Activated T-helper 9 cell treated with anti-CD3 and anti-CD28 coated beads, Interleukin-2, amount 50 U/mL, for 16 hours (primary cell): ENCODE results near the gene PALB2.

ENCODE experiments used
- DNase-seq: peaks from one replicate; pipeline ENCODE4 v3.0.0-alpha.2; 2020; ENCODE audit warnings: low read depth

The PALB2 gene

DNA sequence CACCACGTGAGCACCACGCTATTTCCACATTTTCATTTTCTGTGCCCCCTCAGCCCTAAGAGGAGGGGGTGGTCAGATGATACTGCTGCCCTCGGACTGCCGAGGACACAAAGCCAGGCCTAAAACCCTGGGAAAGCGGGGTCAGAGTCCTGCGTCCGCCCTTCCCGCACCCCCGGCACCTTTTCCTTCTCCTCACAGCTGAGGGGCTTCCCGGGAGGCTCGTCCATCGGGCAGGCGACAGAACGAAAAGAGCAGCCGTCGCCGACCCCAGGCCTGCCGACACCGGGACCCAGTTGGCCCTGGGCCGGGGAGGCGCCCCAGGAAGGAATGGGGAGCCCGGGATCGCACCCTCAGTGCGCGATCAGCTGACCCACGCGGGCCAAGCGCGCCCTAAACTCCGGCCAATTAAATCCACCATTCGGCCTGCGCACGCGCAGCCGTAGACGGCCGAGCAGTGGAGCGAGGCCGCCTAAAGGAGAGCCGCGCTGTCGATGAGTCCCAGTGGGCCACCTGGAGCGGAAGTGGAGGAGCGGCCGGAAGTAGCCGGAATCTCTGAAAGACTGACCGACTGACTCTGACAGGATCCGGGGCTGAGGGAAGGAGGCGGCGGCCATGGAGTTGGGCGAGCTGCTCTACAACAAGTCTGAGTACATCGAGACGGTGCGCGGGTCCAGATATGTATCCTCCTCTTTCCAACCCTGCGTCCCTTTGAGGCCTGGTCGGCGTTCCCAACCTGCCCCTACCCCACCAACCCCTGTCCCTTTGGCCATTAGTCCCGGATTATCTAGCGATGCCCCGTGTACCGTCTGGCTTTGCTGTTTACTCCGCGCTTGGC lies at the start of gene PALB2, which contains the start of gene DCTN5:
Gene PALB2, minus strand, starts transcription at position 380 of the 835 bp plus-strand sequence. Its CDS starts 153 bp downstream, at position 227.
Gene DCTN5, plus strand, starts transcription at position 536 of the 835 bp plus-strand sequence. Its CDS starts 77 bp downstream, at position 613.
- peak; percentile 80 for DNase-seq

DNA sequence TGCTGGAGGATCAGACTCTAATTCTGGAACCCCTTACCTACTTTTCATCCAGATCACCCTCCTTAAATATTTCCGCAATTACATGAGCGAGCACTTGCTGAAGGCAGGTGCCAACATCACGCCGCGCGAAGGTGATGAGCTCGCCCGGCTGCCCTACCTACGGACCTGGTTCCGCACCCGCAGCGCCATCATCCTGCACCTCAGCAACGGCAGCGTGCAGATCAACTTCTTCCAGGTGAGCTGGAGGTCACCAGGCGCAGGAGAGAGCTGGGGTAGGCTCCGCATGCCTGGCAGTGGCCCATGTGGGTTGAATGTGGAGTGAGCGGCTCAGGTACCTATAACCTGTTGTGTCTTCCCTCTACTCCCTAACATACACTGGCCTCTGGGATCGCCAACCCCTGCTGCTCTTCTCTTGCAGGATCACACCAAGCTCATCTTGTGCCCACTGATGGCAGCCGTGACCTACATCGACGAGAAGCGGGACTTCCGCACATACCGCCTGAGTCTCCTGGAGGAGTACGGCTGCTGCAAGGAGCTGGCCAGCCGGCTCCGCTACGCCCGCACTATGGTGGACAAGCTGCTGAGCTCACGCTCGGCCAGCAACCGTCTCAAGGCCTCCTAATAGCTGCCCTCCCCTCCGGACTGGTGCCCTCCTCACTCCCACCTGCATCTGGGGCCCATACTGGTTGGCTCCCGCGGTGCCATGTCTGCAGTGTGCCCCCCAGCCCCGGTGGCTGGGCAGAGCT lies 48.5 kb upstream of the PALB2 start:
- no peak for DNase-seq

DNA sequence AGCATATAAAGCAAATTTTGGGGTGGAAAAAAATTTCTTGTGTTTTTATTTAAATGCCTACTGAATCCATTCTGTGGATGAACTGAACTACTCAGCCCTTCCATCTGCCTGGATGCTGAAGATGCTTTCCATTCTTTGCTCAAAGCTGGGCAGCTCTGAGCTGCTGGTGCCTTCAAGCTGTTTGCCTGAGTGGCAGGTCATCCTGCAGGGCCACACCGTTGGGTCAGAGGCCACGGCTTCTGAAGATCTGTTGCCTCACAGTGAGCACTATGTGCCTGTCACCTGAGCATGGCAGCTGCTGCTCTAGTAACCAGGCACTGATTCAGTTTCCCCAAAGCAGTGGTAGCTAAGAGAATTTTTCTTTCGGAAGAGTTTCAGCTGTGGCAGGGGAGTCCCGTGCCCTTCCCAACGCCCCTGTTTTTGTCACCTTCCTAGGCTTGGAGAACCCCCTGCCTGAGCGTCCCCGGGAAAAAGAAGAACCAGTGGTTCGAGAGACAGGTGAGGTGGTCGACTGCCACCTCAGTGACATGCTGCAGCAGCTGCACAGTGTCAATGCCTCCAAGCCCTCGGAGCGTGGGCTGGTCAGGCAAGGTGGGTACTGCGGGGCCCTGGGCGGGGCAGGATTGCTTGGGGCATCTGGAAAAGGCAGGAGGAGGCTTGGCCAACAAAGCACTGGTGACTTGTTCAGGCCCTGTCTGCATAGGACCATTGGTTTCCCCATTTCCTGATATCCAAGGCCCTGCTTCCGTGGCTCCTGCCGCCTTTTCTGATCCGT lies 46.1 kb upstream of the PALB2 start:
- DNase-seq = no peak

DNA sequence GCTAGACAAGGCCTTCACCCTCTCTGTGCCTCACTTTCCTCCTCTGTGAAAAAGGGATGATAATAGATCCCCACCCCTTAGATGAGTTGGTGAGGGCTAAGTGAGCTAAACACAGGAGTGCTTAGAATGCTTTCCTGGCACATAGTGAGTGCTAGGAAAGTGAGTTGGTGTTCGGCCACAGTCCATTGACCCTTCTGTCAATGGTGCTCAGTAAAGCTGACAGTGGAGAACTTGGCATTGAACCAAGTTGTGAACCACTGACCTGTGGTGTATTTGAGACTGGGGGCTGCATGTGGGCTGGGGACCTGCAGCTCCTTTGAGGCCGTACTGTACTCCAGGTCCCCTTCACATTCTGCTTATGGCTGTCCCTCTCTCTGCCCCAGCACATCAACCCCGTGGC lies 42.4 kb upstream of the PALB2 start:
- DNase-seq = no peak

DNA sequence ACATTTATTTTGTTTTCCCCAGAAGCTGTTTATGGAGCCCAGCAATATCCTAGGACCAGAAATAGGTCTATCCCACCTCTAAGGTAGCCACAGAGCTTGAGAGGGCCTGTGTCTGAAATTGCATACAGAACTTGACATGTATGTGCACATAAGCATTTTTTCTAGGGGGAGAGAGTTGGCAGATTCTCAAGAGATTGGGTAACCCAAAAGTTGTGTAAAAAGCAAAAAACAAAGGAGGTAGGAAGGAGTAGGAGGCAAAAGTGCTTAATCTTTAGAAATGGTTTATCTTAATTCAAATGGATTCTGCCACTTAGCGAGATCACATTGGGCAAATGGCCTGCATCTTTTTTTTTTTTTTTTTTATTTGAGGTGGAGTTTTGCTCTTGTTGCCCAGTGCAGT lies 41.1 kb upstream of the PALB2 start:
- DNase-seq = no peak

DNA sequence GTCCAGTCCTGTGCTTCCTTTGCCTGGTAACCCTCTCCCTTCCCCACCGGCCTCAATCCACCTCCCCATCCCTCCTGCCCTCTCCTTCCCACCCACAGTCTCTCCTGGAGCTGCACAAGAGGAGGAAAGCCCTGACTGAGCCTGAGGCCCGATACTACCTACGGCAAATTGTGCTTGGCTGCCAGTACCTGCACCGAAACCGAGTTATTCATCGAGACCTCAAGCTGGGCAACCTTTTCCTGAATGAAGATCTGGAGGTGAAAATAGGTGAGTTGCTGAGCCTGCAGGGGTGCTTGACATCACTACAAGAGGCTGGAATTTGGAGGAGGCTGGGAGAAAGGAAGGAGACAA lies 38.9 kb upstream of the PALB2 start:
- no peak for DNase-seq

DNA sequence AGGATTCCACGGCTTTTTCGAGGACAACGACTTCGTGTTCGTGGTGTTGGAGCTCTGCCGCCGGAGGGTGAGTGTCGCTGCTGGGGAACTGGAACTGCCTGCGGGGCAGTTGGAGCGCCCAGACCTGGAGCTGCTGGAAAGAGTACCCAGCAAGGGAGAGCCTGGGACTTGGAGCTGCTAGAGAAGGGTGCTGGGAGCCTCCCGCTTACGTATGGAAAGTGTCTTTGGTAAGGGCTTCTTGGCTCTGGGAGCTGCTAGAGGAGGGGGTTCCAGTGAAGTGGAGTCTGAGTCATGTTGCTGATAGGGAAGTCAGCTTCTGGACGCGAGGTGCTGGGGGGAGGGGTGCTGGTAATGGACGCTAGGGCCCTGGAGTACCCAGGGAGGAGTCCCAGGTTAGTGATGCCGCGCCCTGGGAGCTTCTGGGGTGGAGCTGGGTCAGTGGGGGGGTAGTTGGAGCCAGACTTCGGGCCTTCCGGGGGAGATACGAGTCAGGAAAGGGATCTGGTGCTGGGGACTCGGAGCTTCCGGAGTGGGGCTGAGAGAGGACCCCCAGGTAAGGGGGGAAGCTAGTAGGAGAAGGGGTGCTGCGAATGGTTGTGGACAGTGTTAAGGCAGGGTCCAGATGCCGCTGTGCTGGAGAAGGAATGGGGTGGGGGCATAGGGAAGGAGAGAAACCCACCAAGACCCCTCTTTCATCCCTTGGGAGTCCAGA lies 38.3 kb upstream of the PALB2 start:
- no peak for DNase-seq

DNA sequence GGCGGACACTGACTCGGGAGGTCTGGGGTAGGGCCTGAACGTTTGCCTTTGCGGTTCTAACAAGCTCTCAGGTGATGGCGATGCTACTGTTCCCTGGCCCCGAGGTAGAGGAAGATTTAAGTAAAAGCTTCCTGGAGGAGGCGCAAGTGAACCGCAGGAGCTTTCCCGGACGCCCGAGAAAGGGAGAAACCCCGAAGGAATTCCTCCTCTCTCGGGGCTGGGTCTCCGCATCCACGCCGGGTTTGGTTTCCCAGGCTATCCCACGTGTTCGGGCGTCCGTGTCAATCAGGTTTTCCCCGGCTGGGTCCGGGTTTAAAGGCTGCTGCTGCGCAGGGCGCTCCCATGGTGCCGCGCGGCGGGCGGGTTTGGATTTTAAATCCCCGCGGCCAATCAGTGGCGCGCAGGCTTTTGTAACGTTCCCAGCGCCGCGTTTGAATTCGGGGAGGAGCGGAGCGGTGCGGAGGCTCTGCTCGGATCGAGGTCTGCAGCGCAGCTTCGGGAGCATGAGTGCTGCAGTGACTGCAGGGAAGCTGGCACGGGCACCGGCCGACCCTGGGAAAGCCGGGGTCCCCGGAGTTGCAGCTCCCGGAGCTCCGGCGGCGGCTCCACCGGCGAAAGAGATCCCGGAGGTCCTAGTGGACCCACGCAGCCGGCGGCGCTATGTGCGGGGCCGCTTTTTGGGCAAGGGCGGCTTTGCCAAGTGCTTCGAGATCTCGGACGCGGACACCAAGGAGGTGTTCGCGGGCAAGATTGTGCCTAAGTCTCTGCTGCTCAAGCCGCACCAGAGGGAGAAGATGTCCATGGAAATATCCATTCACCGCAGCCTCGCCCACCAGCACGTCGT lies 37.5 kb upstream of the PALB2 start, which contains the start of gene PLK1:
Gene PLK1, plus strand, starts transcription at position 460 of the 844 bp plus-strand sequence. Its CDS starts 44 bp downstream, at position 504.
- DNase-seq = peak; percentile 53

DNA sequence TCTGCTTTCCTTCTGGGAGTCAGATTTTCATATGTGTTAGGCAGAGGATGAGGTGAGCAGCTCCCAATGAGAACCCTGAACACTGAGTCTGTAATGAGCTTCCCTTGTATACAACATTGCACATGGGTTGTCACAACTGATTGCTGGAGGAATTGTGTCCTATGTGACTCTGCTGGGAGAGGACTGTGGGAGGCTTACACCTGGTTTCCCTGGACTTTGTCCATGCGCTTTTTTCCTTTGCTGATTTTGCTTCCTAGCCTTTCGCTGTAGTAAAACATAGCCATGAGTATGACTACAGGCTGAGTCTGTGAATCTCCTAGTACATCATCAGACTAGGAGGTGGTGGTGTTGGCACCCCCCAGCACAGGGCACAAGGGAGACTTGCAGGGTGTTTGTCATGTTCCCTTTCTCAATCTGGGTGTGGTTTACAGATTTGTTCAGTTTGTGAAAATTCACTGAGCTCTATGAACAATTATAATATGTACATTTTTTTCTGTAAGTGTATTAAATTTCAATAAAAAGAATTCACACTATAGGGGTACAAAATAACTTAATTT lies 35.9 kb upstream of the PALB2 start:
- DNase-seq = no peak

DNA sequence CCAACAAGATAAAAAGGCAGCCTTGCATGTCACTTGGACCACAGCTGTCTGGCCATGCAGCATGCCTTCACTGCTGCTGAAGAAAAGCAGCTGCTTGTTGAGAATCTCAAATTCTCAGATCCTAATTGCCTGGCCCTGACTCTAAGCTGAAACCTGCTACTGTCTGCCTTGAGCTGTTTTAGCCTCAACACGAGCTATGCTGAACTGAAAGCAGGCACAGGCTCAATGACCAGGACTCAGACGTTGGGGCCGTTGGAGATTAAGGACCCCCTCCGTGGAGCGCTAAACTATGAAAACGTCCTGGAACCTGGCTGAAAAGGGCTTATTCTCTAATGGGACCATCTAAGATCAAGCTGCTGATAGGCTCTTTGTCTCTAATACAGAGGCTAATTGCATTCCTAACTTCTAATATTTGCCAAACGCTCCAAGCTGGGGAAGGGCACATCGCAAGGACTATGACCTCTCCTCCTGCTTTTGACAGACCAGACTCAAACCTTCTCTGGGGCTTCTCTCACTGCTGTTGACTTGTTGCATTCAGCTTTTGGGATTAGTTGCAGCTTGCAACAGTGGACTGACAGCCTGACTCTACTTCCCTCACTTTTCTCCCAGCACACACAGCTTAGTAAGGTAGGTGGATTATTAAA lies 33.0 kb upstream of the PALB2 start:
- DNase-seq = no peak

DNA sequence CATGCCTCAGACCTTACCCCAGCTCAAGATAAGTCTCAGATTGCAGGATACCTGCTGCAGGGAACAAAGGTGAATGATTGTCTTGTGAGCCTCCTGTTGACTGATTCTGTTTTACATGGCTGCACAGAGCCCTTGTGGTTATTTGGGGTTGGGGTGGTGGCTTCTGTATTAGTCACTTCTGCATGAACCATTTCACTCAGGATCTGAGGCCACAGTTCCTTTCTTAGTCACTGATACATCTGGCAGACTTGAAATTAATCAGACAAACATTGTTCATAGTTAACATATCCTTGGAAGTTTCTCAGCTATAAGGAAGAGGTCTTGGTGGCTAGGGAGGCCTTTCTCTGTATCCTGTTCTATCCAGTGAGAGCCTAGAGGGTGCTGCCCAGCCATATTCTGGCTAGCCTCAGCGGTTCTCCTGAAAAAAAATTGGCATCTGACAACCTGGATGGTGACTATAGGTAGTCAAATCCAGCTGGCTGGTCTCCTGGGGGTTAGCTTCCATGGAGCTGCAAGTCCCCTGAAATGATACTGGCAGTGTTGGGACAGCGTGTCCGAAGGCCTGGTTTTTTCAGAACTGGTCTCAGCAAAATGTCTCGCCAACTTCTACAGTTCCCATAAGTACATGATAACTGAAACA lies 29.1 kb upstream of the PALB2 start:
- no peak for DNase-seq

DNA sequence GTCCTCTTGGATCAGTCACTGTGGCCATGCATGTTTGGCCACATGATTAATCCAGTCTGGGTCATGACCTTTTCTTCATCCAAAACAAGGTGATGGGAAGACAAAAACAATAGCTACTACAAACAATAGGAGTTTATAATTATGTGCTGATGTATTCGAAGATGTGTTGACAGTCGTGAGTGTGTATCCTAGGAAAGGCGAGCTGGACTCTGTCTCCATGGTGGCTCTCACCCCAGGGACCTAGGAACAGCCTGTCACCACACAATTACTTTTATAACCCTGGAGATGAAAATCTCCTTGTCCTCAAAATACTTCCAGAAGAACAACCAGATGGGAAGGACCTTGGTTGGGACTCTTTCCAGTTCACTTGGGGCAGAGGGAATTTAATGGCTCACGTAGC lies 27.8 kb upstream of the PALB2 start:
- DNase-seq = no peak

DNA sequence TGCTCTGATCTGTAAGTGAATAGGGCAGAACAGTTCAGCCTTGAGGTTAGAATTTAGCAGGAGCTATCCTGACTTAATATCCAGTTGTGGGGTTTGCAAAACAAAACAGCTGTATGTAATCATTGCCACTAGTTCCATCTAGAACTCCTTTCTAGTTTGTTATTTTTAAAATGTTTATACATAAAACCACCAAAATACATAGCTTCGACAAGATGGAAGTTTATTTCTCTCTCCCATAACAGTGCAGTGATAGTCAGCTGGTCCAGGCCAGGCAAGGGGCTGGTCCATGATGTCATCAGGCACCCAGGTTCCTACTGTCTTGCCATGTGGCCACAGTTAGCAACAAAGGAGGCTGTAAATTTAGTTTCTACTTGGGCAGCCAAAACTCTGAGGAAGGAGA lies 27.1 kb upstream of the PALB2 start:
- DNase-seq = no peak

DNA sequence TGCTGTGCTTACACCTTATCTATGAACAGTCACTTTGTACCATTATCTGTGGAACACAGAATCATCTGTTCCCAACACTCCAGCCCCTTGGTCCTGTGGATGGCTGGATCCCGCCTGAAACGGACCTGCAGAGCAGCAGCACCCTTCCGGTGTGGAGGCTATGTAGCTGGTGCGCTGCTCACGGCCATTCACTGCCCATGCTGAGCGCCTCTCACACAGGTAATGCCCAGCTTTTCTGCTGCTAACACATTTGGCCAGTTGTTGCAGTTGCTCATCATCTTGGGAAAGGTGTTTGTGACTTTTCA lies 26.2 kb upstream of the PALB2 start:
- DNase-seq = no peak

DNA sequence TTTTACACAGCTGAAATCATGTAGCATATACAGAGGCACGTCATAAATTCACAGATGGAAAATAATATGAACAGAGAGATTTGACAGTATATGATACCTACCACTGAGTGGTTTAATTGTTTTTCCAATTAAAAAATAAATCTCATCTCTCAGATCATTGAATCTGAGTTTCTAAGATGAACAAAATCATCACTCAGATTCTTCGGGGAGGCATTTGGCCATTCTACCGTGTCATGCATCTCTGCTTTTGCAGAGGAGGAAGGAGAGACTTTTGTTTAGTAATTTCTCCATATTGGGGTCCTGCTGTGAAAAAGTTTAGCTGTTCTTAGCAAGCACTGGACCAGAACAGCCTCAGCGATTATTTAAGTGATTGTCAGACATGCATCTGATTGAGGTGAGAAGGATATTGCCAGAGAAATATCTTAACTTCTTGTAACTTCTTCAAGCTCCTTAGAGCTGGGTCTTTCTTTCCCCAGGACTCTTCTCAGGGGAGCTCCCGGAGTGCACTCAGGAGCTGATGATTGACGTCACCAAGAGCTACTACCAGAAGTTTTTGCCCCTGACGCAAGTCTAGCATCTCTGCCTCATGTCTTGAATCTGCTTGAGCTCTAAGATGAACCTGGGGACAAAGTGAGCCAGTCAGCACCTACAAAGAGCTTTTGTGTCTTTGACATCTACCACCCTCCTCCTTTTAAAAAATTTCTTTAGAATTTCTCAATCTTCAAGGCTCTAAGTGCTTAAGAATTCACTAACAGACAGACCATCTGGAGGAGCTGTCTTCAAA lies 25.7 kb upstream of the PALB2 start:
- no peak for DNase-seq

DNA sequence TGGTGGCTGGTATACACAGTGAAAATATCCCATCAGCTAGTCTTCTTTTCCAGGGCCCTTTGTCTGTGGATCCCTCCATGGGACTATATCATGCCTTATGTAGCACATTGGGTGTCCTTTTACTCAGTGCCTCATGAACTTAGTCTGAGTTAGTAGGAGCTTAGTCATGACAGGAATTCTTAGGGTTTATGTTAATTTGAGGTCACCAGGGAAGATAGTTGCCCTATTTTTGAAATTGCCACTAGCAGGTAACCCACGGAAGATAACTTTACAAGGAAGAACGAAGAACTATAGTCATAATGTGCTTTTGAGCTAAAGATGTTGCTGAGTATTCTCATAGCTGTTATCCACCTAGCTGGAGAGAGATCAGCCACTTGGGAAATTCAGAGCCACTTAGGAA lies 22.8 kb upstream of the PALB2 start:
- DNase-seq = no peak

DNA sequence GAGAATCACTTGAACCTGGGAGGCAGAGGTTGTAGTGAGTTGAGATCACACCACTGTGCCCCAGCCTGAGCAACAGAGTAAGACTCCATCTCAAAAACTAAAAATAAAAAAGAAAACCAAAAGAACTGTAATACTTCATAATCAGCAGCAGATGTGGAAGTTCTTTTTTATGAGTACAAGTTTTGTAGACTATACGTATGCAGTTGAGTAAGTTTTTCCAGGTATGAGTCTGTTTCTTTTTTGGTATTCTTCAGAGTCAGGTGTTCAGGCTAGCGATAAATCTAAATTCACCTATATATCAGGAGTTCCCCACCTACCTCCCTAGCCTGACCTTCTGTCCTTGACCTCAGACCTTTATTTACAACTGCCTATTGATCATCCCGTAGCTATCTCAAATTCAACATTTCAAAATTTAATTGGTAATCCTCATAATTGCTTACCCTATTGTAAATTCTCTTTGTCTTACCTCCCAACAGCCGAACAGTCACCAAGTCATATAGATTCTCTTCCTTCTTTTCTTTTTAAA lies 10.9 kb upstream of the PALB2 start:
- no peak for DNase-seq

DNA sequence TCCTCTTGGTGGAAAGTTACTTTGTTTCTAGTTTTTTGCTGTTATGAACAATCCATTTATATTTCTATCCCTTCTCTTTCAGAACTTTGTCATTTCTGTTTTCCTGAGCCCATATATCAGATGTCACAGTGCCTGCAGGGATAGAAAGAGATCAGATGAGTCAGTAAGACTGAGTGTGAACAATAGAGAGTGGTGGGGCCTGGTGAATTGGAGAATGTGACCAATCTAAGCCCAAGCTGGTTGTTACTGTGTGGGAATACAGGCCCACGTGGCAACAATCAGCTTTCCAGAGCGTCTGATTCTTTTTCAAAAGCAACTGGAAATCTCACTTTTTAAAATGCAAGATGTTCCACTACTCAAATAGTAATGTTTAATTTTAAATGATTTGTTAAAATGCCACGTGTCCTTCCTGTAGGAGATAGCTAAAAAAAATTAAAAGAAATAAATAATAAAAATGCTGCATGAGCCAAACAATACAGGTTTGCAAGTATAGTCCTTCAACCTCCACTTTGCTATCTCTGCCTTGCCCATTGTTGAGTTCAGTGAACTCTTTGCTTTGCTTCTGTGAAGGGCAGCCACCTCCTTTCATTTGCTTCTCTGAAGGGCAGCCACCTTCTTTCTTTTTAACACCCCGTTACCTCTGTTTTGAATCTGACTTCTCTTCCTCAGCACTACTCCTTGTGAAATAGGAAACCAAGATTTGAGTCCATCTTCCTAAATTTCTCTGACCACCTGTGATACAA lies 9.7 kb upstream of the PALB2 start:
- no peak for DNase-seq
